Measurements from ENCODE around the gene DGKZ.
A peak's percentile ranks its signal among the peaks of the same experiment; 100 is the strongest.

Gene DGKZ

DNA sequence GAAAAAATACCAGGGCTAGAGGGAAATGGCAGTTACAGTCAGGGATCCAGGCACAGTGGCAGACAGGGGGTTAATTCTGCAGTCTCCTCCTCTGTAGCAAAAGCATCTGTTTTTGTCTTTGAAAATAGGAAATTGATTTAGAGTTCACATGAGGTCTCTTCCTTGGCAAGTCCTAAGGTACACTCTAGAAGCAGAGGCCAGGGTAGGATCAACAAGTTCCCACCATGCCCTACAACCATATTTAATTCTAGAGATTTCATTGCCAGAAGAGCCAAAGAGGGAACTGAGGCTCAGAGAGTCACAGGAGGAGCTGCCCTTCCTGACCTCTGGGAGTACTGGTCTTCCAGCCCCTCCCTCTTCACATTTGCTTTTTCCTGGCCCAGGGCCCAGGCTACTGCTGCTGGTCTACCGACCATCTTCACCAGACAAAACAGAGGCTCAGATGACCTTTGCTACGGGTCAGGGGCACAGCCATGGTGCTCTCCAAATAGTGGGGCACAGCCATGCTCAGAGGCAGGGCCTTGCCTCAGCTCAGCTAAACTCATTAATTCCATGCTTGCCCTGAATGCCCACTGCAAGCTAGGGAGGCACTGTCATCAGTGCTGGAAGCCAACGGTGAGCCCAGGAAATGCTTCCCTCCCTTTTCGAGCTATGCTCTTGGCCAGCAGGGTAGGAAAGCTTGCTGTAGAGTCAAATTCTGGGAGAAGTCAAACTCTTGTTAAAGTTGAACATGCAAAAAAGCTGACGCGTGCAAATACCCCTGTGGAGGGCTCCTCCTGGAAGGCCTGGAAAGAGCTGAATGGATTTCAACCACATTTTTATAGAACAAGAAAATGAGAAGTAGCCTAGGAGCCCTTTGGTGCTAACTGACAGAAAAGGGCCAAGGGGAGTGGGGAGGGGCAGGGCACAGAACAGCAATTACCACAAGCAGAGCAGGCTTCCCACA, 56.0 kb downstream of the DGKZ start:
- H3K4me3 ChIP-seq (ENCODE audit: low read length): no peak overlapping the region
- TF ChIP-seq, protein P1, sequence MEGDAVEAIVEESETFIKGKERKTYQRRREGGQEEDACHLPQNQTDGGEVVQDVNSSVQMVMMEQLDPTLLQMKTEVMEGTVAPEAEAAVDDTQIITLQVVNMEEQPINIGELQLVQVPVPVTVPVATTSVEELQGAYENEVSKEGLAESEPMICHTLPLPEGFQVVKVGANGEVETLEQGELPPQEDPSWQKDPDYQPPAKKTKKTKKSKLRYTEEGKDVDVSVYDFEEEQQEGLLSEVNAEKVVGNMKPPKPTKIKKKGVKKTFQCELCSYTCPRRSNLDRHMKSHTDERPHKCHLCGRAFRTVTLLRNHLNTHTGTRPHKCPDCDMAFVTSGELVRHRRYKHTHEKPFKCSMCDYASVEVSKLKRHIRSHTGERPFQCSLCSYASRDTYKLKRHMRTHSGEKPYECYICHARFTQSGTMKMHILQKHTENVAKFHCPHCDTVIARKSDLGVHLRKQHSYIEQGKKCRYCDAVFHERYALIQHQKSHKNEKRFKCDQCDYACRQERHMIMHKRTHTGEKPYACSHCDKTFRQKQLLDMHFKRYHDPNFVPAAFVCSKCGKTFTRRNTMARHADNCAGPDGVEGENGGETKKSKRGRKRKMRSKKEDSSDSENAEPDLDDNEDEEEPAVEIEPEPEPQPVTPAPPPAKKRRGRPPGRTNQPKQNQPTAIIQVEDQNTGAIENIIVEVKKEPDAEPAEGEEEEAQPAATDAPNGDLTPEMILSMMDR (conservative IDR thresholded peaks at IDR 0.05; ENCODE audit: low read length): no peak

DNA sequence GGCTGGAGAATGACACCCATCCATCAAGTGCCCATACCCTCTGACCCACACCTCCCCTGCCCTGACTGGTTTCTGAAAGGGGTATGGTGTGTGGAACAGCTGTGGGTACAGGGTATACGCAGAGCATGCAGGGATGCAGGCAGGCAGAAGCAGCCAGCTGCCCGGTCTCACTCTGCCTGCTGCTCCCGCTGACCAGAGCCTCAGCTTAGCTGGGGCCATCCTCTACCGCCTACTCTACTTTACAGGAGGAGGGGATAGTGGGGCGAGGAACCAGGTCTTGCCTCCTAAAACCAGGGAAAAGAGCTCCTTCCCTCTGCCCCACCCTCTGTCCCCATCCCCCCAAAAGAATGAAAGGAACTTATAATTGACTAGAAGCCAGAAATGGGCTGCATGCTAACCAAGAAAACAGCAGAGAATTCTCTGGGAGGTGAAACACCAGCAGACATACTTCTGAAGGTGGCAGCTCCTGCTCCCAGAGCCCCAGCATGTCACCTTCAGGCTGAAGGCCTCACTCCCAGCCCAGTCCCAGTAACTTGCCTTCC, 57.3 kb downstream of the DGKZ start:
- TF ChIP-seq, protein P1 (conservative IDR thresholded peaks at IDR 0.05; ENCODE audit: low read length): no peak
- peak; percentile 43 for DNase-seq (ENCODE audit: low read depth)
- H3K4me3 ChIP-seq (ENCODE audit: low read length): no peak overlapping the region

More for the DNA sequence above, 56.0 kb downstream of the DGKZ start:
- no peak for DNase-seq (ENCODE audit: low read depth)

DNA sequence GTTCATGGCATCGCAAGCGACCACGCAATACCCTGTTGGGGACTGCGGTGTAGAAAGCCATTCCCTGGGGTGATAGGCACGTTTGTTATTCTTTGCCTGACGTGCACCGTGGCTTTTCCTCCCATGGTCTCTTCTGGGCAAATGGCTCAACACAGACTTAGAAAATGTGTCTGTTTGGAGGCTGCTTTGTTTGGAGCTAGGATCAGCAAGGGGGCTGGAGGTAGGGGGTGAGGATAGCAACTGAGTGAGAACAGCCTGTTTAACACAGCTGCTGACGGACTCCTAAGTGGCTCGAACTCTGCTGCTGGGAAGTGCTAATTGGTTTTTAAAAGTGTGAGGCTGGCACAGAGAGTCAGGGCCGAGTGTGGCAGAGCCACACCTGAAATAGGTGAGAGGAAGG, 60.4 kb downstream of the DGKZ start:
- no peak for DNase-seq (ENCODE audit: low read depth)
- TF ChIP-seq, protein P1 (conservative IDR thresholded peaks at IDR 0.05; ENCODE audit: low read length): no peak
- H3K4me3 ChIP-seq (ENCODE audit: low read length): no peak overlapping the region

DNA sequence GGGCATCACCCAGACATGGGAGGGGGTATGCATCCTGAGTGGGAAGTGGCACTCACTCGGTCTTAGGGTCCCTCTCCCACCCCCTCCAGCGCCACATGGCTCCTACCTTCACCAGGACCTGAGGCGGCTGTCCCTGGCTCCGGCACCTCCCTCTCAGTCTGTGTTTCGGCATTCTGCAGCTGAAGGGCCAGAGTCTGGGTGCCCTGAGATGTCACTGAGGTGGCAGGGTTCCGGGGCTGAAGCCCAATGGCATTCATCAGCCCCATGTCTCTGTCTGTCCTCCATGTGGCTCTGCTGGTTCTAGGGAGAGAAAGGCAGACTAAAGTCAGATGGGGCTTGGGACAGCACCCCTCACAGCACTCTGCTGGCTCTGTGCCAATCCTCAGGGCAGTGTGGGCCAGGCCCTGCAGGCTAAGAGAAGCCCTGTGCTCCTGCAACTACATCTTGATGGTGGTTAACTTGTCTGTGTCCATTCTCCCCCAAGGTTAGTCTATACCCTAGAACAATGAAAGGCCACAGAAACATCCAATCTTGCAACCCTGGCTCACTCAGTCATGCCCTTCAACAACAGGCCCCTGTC, 61.2 kb downstream of the DGKZ start:
- H3K4me3 ChIP-seq (ENCODE audit: low read length): no peak overlapping the region
- TF ChIP-seq, protein P1 (conservative IDR thresholded peaks at IDR 0.05; ENCODE audit: low read length): no peak
- no peak for DNase-seq (ENCODE audit: low read depth)

DNA sequence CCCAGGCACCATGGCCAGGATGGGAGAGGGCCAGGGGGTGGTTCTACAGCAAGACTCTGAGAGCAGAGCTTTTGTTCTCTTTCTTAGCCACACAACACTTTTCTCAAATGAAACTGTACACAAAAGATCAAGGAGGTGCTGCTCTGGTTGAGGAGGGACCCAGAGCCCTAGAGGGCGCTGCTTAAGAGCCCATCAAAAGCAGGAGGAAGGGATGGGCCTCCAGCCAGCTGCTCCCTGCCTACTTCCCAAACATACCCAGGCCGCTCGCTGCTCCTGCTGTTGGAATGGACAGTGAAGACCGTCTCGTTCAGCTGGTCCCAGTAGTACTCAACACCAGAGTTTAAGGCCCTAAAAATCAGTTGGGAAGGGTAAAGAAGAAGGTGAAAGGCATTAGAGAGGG, 62.8 kb downstream of the DGKZ start:
- H3K4me3 ChIP-seq (ENCODE audit: low read length): no peak overlapping the region
- TF ChIP-seq, protein P1 (conservative IDR thresholded peaks at IDR 0.05; ENCODE audit: low read length): no peak
- no peak for DNase-seq (ENCODE audit: low read depth)

DNA sequence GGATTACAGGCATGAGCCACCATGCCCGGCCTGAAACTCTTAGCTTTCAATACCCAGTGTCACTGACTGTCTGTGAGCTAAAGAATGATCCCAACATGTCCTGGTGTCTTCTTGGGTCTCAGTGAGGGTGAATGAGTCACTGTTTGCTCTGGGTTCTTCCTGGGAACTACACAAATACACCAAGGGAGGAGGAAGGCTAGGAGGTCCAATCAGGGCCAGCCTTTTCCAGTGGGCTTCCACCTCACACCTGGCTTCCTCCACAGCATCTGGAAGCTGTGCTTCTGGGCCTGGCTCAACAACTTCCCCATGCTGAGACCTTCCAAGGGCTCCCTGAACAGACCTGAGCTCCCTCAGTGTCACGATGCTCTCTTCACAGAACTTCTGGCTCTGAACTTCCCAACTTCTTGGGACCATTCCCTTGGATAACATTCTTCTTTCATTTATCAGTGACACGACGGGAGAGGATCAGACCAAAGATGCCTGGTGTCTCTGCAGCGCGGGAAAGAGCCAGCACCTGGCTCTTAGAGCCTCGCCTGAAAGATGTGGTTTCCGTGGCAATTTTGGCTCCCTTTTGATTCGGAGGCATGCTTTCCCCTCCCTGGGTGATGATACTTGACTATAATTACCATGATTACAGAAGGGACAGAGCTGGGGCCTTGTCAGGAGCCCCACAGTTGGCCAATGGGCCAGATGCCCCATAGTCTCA, 66.7 kb downstream of the DGKZ start:
- TF ChIP-seq, protein P1 (conservative IDR thresholded peaks at IDR 0.05; ENCODE audit: low read length): no peak
- no peak for DNase-seq (ENCODE audit: low read depth)
- H3K4me3 ChIP-seq (ENCODE audit: low read length): no peak overlapping the region

All from AG10803 (cell line).